ENCODE data around the gene KIF5C.
"Not testable (repeated sequence)": the region's sequence is repeated elsewhere in the genome, so short reads cannot be mapped to it uniquely, and the experiment has no call there.

KIF5C gene

GRCh38 chr2:148861367-148861766 lies 13.7 kb upstream of the KIF5C start:
- H3K9ac ChIP-seq (ENCODE audit: low read depth, low read length, poor library complexity, severe bottlenecking): no peak overlapping the region
- H3K4me1 ChIP-seq (ENCODE audit: insufficient read depth, low read length, poor library complexity, severe bottlenecking): no peaks in the 10 kb centered on the region

DNA sequence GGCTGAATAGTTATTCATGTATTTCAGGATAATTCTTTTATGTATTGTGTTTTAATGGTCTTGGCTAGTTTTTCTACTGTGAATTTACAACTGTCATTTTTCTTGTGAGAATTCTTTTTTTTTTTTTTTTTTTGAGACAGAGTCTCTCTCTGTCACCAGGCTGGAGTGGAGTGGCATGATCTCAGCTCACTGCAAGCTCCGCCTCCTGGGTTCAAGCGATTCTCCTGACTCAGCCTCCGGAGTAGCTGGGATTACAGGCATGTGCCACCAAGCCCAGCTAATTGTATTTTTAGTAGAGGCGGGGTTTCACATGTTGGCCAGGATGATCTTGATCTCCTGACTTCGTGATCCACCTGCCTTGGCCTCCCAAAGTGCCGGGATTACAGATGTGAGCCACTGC lies 12.5 kb upstream of the KIF5C start:
- H2AFZ ChIP-seq (ENCODE audit: low read length); H3F3A ChIP-seq (ENCODE audit: low read depth); H3K79me2 ChIP-seq (ENCODE audit: insufficient read depth, low read length); H3K9me2 ChIP-seq (replicated peaks; ENCODE audit: low read depth, low read length); H3K4me3 ChIP-seq (ENCODE audit: low read length, poor library complexity, severe bottlenecking); H3K36me3 ChIP-seq (ENCODE audit: insufficient read depth, low read length); H3K9ac ChIP-seq (ENCODE audit: low read depth, low read length, poor library complexity, severe bottlenecking); H3K9me3 ChIP-seq (ENCODE audit: insufficient read depth, low read depth, low read length); H3K27me3 ChIP-seq (ENCODE audit: insufficient read depth, low read length, poor library complexity, severe bottlenecking); H3K4me2 ChIP-seq (ENCODE audit: low read depth, low read length, poor library complexity, severe bottlenecking); H3K4me1 ChIP-seq (ENCODE audit: insufficient read depth, low read length, poor library complexity, severe bottlenecking); H4K20me1 ChIP-seq (ENCODE audit: insufficient read depth, low read length, poor library complexity, severe bottlenecking): not testable (repeated sequence)

More at GRCh38 chr2:148861367-148861766, 13.7 kb upstream of the KIF5C start:
- H3K9me3 ChIP-seq (ENCODE audit: insufficient read depth, low read depth, low read length): no peaks in the 10 kb centered on the region
- TF ChIP-seq EZH2phosphoT487 (IDR thresholded peaks at IDR 0.05; ENCODE audit: borderline replicate concordance): no peak
- TF ChIP-seq, protein P1, sequence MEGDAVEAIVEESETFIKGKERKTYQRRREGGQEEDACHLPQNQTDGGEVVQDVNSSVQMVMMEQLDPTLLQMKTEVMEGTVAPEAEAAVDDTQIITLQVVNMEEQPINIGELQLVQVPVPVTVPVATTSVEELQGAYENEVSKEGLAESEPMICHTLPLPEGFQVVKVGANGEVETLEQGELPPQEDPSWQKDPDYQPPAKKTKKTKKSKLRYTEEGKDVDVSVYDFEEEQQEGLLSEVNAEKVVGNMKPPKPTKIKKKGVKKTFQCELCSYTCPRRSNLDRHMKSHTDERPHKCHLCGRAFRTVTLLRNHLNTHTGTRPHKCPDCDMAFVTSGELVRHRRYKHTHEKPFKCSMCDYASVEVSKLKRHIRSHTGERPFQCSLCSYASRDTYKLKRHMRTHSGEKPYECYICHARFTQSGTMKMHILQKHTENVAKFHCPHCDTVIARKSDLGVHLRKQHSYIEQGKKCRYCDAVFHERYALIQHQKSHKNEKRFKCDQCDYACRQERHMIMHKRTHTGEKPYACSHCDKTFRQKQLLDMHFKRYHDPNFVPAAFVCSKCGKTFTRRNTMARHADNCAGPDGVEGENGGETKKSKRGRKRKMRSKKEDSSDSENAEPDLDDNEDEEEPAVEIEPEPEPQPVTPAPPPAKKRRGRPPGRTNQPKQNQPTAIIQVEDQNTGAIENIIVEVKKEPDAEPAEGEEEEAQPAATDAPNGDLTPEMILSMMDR (conservative IDR thresholded peaks at IDR 0.05; ENCODE audit: low read length): no peak
- no peaks in the 10 kb centered on the region for H3K36me3 ChIP-seq (ENCODE audit: insufficient read depth, low read length)
- H3K27me3 ChIP-seq (ENCODE audit: insufficient read depth, low read length, poor library complexity, severe bottlenecking): no peaks in the 10 kb centered on the region
- no peaks in the 10 kb centered on the region for H3K9me2 ChIP-seq (replicated peaks; ENCODE audit: low read depth, low read length)
- no peaks in the 10 kb centered on the region for H3K79me2 ChIP-seq (ENCODE audit: insufficient read depth, low read length)
- no peaks in the 10 kb centered on the region for H3F3A ChIP-seq (ENCODE audit: low read depth)
- no peak overlapping the region for H3K4me3 ChIP-seq (ENCODE audit: low read length, poor library complexity, severe bottlenecking)
- H4K20me1 ChIP-seq (ENCODE audit: insufficient read depth, low read length, poor library complexity, severe bottlenecking): no peaks in the 10 kb centered on the region
- no peak overlapping the region for H3K4me2 ChIP-seq (ENCODE audit: low read depth, low read length, poor library complexity, severe bottlenecking)
- H2AFZ ChIP-seq (ENCODE audit: low read length): no peak overlapping the region

- no peaks in the 10 kb centered on the region for H3K36me3 ChIP-seq (ENCODE audit: insufficient read depth, low read length)
- H3F3A ChIP-seq (ENCODE audit: low read depth): no peaks in the 10 kb centered on the region
- no peak overlapping the region for H3K4me2 ChIP-seq (ENCODE audit: low read depth, low read length, poor library complexity, severe bottlenecking)
- H3K27me3 ChIP-seq (ENCODE audit: insufficient read depth, low read length, poor library complexity, severe bottlenecking): no peaks in the 10 kb centered on the region
- H3K79me2 ChIP-seq (ENCODE audit: insufficient read depth, low read length): no peaks in the 10 kb centered on the region
- no peak for TF ChIP-seq EZH2phosphoT487 (IDR thresholded peaks at IDR 0.05; ENCODE audit: borderline replicate concordance)
- TF ChIP-seq, protein P1 (conservative IDR thresholded peaks at IDR 0.05; ENCODE audit: low read length): no peak
- no peak overlapping the region for H3K4me3 ChIP-seq (ENCODE audit: low read length, poor library complexity, severe bottlenecking)
- no peak overlapping the region for H2AFZ ChIP-seq (ENCODE audit: low read length)
- H3K9me2 ChIP-seq (replicated peaks; ENCODE audit: low read depth, low read length): no peaks in the 10 kb centered on the region
- H3K9ac ChIP-seq (ENCODE audit: low read depth, low read length, poor library complexity, severe bottlenecking): no peak overlapping the region
- H3K9me3 ChIP-seq (ENCODE audit: insufficient read depth, low read depth, low read length): no peaks in the 10 kb centered on the region
- H3K4me1 ChIP-seq (ENCODE audit: insufficient read depth, low read length, poor library complexity, severe bottlenecking): no peaks in the 10 kb centered on the region
- no peaks in the 10 kb centered on the region for H4K20me1 ChIP-seq (ENCODE audit: insufficient read depth, low read length, poor library complexity, severe bottlenecking)
Measured at GRCh38 chr2:148865512-148865911, 9.5 kb upstream of the KIF5C start.

GRCh38 chr2:148866091-148866490 lies 8.9 kb upstream of the KIF5C start:
- no peaks in the 10 kb centered on the region for H3K27me3 ChIP-seq (ENCODE audit: insufficient read depth, low read length, poor library complexity, severe bottlenecking)
- H3K79me2 ChIP-seq (ENCODE audit: insufficient read depth, low read length): no peaks in the 10 kb centered on the region
- no peak overlapping the region for H3K4me3 ChIP-seq (ENCODE audit: low read length, poor library complexity, severe bottlenecking)
- H3K9ac ChIP-seq (ENCODE audit: low read depth, low read length, poor library complexity, severe bottlenecking): no peak overlapping the region
- TF ChIP-seq, protein P1 (conservative IDR thresholded peaks at IDR 0.05; ENCODE audit: low read length): no peak
- TF ChIP-seq EZH2phosphoT487 (IDR thresholded peaks at IDR 0.05; ENCODE audit: borderline replicate concordance): no peak
- H4K20me1 ChIP-seq (ENCODE audit: insufficient read depth, low read length, poor library complexity, severe bottlenecking): no peaks in the 10 kb centered on the region
- H3K9me3 ChIP-seq (ENCODE audit: insufficient read depth, low read depth, low read length): no peaks in the 10 kb centered on the region
- H3K4me1 ChIP-seq (ENCODE audit: insufficient read depth, low read length, poor library complexity, severe bottlenecking): no peaks in the 10 kb centered on the region
- H3F3A ChIP-seq (ENCODE audit: low read depth): no peaks in the 10 kb centered on the region
- H2AFZ ChIP-seq (ENCODE audit: low read length): no peak overlapping the region
- H3K36me3 ChIP-seq (ENCODE audit: insufficient read depth, low read length): no peaks in the 10 kb centered on the region
- H3K4me2 ChIP-seq (ENCODE audit: low read depth, low read length, poor library complexity, severe bottlenecking): no peak overlapping the region
- no peaks in the 10 kb centered on the region for H3K9me2 ChIP-seq (replicated peaks; ENCODE audit: low read depth, low read length)
